Measurements from ENCODE around the gene C16orf96.

C16orf96 gene

GRCh38 chr16:4601036-4601863 is 45.1 kb downstream of the C16orf96 start:
- DNase-seq (ENCODE audit: extremely low read depth, low read depth), result no peak
- TF ChIP-seq, protein P1, sequence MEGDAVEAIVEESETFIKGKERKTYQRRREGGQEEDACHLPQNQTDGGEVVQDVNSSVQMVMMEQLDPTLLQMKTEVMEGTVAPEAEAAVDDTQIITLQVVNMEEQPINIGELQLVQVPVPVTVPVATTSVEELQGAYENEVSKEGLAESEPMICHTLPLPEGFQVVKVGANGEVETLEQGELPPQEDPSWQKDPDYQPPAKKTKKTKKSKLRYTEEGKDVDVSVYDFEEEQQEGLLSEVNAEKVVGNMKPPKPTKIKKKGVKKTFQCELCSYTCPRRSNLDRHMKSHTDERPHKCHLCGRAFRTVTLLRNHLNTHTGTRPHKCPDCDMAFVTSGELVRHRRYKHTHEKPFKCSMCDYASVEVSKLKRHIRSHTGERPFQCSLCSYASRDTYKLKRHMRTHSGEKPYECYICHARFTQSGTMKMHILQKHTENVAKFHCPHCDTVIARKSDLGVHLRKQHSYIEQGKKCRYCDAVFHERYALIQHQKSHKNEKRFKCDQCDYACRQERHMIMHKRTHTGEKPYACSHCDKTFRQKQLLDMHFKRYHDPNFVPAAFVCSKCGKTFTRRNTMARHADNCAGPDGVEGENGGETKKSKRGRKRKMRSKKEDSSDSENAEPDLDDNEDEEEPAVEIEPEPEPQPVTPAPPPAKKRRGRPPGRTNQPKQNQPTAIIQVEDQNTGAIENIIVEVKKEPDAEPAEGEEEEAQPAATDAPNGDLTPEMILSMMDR (IDR thresholded peaks at IDR 0.05; ENCODE audit: low read depth, low read length), result no peak

GRCh38 chr16:4601864-4602186 is 45.7 kb downstream of the C16orf96 start:
- DNase-seq (ENCODE audit: extremely low read depth, low read depth), result no peak
- TF ChIP-seq, protein P1 (IDR thresholded peaks at IDR 0.05; ENCODE audit: low read depth, low read length), result no peak

GRCh38 chr16:4602331-4602730 is 46.2 kb downstream of the C16orf96 start:
- TF ChIP-seq, protein P1 (IDR thresholded peaks at IDR 0.05; ENCODE audit: low read depth, low read length), result no peak
- no peak for DNase-seq (ENCODE audit: extremely low read depth, low read depth)

DNA sequence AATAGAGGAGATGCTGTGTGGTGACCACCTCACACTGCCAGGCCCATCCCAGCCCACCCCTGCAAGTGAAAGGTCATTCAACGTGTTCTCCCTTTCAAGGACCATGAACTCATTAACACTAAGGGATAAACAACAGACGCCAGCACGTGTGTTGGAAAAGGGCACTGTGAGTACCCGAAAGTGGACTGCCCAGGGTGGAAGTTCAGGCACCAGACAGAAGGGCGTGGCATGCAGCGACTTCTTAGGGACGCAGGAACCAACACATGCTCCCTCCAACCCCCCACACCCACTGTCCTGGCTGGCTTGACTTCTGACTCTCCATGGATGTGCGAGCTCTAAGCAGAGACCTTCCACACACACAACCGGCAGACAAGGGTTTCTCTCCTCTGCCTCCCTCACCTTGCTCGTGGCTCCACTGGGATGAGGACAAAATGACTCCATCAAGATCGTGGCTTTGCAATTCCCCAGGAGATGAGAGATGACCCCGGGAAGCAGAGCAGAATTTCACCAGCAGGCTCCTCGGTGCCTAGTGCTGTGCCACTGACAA is 47.6 kb downstream of the C16orf96 start:
- TF ChIP-seq, protein P1 (IDR thresholded peaks at IDR 0.05; ENCODE audit: low read depth, low read length), result no peak
- DNase-seq (ENCODE audit: extremely low read depth, low read depth), result no peak

DNA sequence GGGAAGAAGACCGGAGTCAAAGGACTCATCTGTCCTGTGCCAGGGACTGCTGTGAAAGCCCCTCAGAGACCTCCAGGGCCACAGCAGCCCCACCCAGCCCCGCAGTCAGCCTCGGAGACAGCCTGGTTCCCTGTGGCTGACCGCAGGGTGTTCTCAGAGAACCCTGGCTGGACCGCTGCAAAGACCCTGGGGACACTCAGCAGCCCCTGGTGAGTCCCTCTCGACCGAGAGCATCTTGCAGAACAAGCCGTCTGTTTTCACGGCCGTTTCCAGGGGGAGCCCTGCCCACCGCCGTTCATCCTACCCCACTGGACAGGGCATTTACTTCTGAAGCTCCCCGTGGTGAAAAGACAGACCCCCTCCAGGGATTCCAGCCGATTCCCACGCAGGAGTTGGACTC is 48.3 kb downstream of the C16orf96 start:
- TF ChIP-seq, protein P1 (IDR thresholded peaks at IDR 0.05; ENCODE audit: low read depth, low read length), result no peak
- DNase-seq (ENCODE audit: extremely low read depth, low read depth), result no peak

GRCh38 chr16:4606354-4606753 is 50.2 kb downstream of the C16orf96 start:
- TF ChIP-seq, protein P1 (IDR thresholded peaks at IDR 0.05; ENCODE audit: low read depth, low read length), result no peak
- DNase-seq (ENCODE audit: extremely low read depth, low read depth), result no peak

GRCh38 chr16:4607841-4608703 is 51.9 kb downstream of the C16orf96 start:
- no peak for DNase-seq (ENCODE audit: extremely low read depth, low read depth)
- TF ChIP-seq, protein P1 (IDR thresholded peaks at IDR 0.05; ENCODE audit: low read depth, low read length), result no peak

Data from AG09319 (cell line).